Endothelial cell of umbilical vein (primary cell): ENCODE data around the gene DIS3L2. TPM values are rescaled to one million over a fixed set of nuclear protein-coding genes. Genes with fewer than 3 reads are reported as not detected.

Source experiments
- BruUV-seq: library from RNA; stranded (reverse); fragments of 400-500 nt; replicated peaks from 2 replicates; lab custom pipeline; 2021; lab: Mats Ljungman, UMichigan
- CTCF ChIA-PET: fragments of 300-600, 350-600 bp; sonication (Branson Sonifier 250); formaldehyde crosslinking; loops from one replicate; lab custom pipeline; 2021; ENCODE audit warnings: antibody characterized with exemption, inconsistent platforms; lab: Charles Lee
- POLR2A ChIA-PET: fragments of 300-600, 350-600 bp; sonication (Branson Sonifier 250); formaldehyde crosslinking; loops from one replicate; lab custom pipeline; 2021; ENCODE audit warnings: antibody characterized with exemption, inconsistent platforms; lab: Charles Lee
- DNase-seq: peaks from one replicate; pipeline ENCODE4 v3.0.0-alpha.2; 2011; ENCODE audit warnings: low read depth, low spot score
- FAIRE-seq: peaks from 2 replicates; lab custom pipeline; 2011; peaks lifted over from hg19 to GRCh38; lab: Jason Lieb, UNC
- H2AFZ ChIP-seq: 2 replicates; pipeline ENCODE4 v1.6.0; 2012; ENCODE audit warnings: low read depth, low read length, control low read depth, inconsistent platforms
- H3K27ac ChIP-seq: 2 replicates; pipeline ENCODE4 v1.5.1; 2011; ENCODE audit warnings: low read depth, mild to moderate bottlenecking, control low read depth, low read length, moderate library complexity; ENCODE audit not compliant: insufficient read depth
- H3K27me3 ChIP-seq, 2 experiments: 2 replicates each; pipeline versions ENCODE4 v1.6.0 to v1.6.1; 2011; ENCODE audit warnings: low read length in 2 of 2, mixed read lengths in 1 of 2; ENCODE audit not compliant: control insufficient read depth in 2 of 2, insufficient read depth in 2 of 2
- H3K36me3 ChIP-seq, 2 experiments: 2 replicates in 1 of 2; 3 replicates in 1 of 2; pipeline ENCODE4 v1.5.1; 2011; ENCODE audit warnings: low read length in 2 of 2, mild to moderate bottlenecking in 1 of 2, moderate library complexity in 1 of 2; ENCODE audit not compliant: control insufficient read depth in 2 of 2, insufficient read depth in 2 of 2; ENCODE audit errors: extremely low read depth in 1 of 2
- H3K4me1 ChIP-seq: 3 replicates; pipeline ENCODE4 v1.5.1; 2011; ENCODE audit warnings: mild to moderate bottlenecking, low read length; ENCODE audit not compliant: control insufficient read depth, insufficient read depth; ENCODE audit errors: extremely low read depth
- H3K4me2 ChIP-seq: 2 replicates; pipeline ENCODE4 v1.6.1; 2011; ENCODE audit warnings: low read length, control low read depth, mixed read lengths; ENCODE audit not compliant: insufficient read depth
- H3K4me3 ChIP-seq, 3 experiments: fragments of 200-600 bp in 1 of 3; sonication (generic), shearing (Covaris generic) in 1 of 3; replicated peaks in 1 of 3; 2 replicates each; pipeline ENCODE4 v1.5.1; 2011 to 2016; ENCODE audit warnings: control low read depth in 3 of 3, low read length in 3 of 3, mild to moderate bottlenecking in 2 of 3, inconsistent platforms in 1 of 3, low read depth in 1 of 3, moderate library complexity in 1 of 3; ENCODE audit not compliant: insufficient read depth in 1 of 3
- H3K79me2 ChIP-seq: 2 replicates; pipeline ENCODE4 v1.6.0; 2012; ENCODE audit warnings: low read length, inconsistent platforms; ENCODE audit not compliant: control insufficient read depth, insufficient read depth
- H3K9ac ChIP-seq: replicated peaks from 2 replicates; pipeline ENCODE3; 2011; ENCODE audit warnings: low read length, control low read depth; ENCODE audit not compliant: insufficient read depth; ENCODE audit errors: extremely low read depth
- H3K9me1 ChIP-seq: replicated peaks from 3 replicates; pipeline ENCODE4 v1.6.0; 2011; ENCODE audit warnings: mild to moderate bottlenecking, low read length; ENCODE audit not compliant: control insufficient read depth, insufficient read depth; ENCODE audit errors: extremely low read depth
- H3K9me3 ChIP-seq: replicated peaks from 2 replicates; pipeline ENCODE4 v1.5.1; 2012; ENCODE audit warnings: low read length, inconsistent platforms; ENCODE audit not compliant: control insufficient read depth, insufficient read depth
- H4K20me1 ChIP-seq: replicated peaks from 2 replicates; pipeline ENCODE3; 2011; ENCODE audit warnings: mild to moderate bottlenecking, low read length; ENCODE audit not compliant: control insufficient read depth, insufficient read depth; ENCODE audit errors: extremely low read depth
- EZH2 ChIP-seq: IDR thresholded peaks from 2 replicates; pipeline ENCODE4 v1.6.1; 2012; ENCODE audit warnings: borderline replicate concordance, low read depth, mild to moderate bottlenecking, moderate library complexity, low read length, inconsistent platforms; ENCODE audit not compliant: severe bottlenecking
- FOS ChIP-seq: IDR thresholded peaks from 2 replicates; pipeline ENCODE4 v1.6.1; 2011; ENCODE audit warnings: mild to moderate bottlenecking, low read length, moderate library complexity, borderline replicate concordance; ENCODE audit not compliant: insufficient read depth
- GATA2 ChIP-seq: IDR thresholded peaks from 2 replicates; pipeline ENCODE4 v1.7.0; 2011; ENCODE audit warnings: low read depth, mild to moderate bottlenecking, moderate library complexity, mixed read lengths, low read length; ENCODE audit not compliant: insufficient read length, insufficient read depth
- JUN ChIP-seq: IDR thresholded peaks from 2 replicates; pipeline ENCODE4 v1.6.1; 2011; ENCODE audit warnings: borderline replicate concordance, low read depth; ENCODE audit not compliant: insufficient read length, insufficient read depth
- MAX ChIP-seq: IDR thresholded peaks from 2 replicates; pipeline ENCODE4 v1.6.1; 2011; ENCODE audit not compliant: insufficient read depth, insufficient read length
- MYC ChIP-seq: IDR thresholded peaks from one replicate; pipeline ENCODE4 v1.6.1; 2011; ENCODE audit warnings: mild to moderate bottlenecking, low read depth, low read length
- POLR2A ChIP-seq: IDR thresholded peaks from 2 replicates; pipeline ENCODE4 v1.6.1; 2012; ENCODE audit warnings: low read depth, mild to moderate bottlenecking, control low read depth, low read length
- POLR2AphosphoS5 ChIP-seq: IDR thresholded peaks from 2 replicates; pipeline ENCODE4 v1.6.1; 2012; ENCODE audit warnings: low read depth, mild to moderate bottlenecking, control low read depth, low read length, moderate library complexity; ENCODE audit not compliant: insufficient read depth
- dilution Hi-C: fragments of 300-500 bp; cut with MboI; formaldehyde crosslinking; loops from one replicate; pipeline ENCODE4 v1.15.0; 2019; ENCODE audit warnings: low sequenced_read_pairs; ENCODE audit not compliant: extremely low pct_ligation_motif_present
- intact Hi-C: fragments of 100-400 bp; cut with micrococcal nuclease; formaldehyde crosslinking; loops from one replicate; pipeline ENCODE4 v1.10.0; 2022
- polyA plus RNA-seq, 4 experiments: library from polyadenylated mRNA; depleted of rRNA in 3 of 4; stranded (reverse) in 3 of 4; unstranded in 1 of 4; fragments of >200 nt; gene quantifications; 2 replicates each; pipeline versions ENCODE4 v1.2.1 to v1.2.3, GENCODE V29; 2011 to 2012; ENCODE audit warnings: missing spikeins in 1 of 4
- total RNA-seq: library from RNA; stranded (reverse); gene quantifications from 2 replicates; pipeline ENCODE4 v1.2.3, GENCODE V29; 2021
- TF ChIP-seq, protein P1 (sequence below), 2 donors: IDR thresholded peaks; 1 replicate in 1 of 2; 2 replicates in 1 of 2; pipeline ENCODE4 v1.5.1; 2011; ENCODE audit warnings: low read length in 2 of 2, mild to moderate bottlenecking in 2 of 2, moderate library complexity in 2 of 2, control low read depth in 1 of 2, inconsistent platforms in 1 of 2, low read depth in 1 of 2; ENCODE audit not compliant: insufficient read depth in 1 of 2; ENCODE audit errors: extremely low read depth in 1 of 2

The DIS3L2 gene
- total and polyA plus RNA-seq, 2 donors (not counting 3 experiments of a cell fraction or from before 2014, with no cell fraction given): 14.6 to 31.2 TPM

GRCh38 chr2:232255033-232255432 is 293.5 kb downstream of the DIS3L2 start:
- Histone ChIP-seq H4K20me1 (peaks cover 4% of the 10 kb centered on the region), H3K9me3 (no peaks in the 10 kb centered on the region), H3K9ac (no peak overlapping the region), H3K27me3 (no peaks in the 10 kb centered on the region), H3K36me3 (no peaks in the 10 kb centered on the region), H3K4me2 (no peak overlapping the region), H3K4me3 (no peak overlapping the region), H3K9me1 (no peaks in the 10 kb centered on the region), H2AFZ (no peak overlapping the region), H3K27ac (no peak overlapping the region), H3K4me1 (peaks cover 11% of the 10 kb centered on the region), H3K79me2 (no peaks in the 10 kb centered on the region)
- FAIRE-seq (no peak), DNase-seq (no peak)
- POLR2A ChIA-PET: no interaction called here
- CTCF ChIA-PET: interaction anchor here (0.8 to 1.0 kb wide), 5 partner anchors 21 to 330 kb away, joined by 3 to 4 read pairs (median 3); no protein-coding TSS in a partner anchor
- no TSS peak for BruUV-seq
- TF ChIP-seq POLR2AphosphoS5: no peak
- no peak for TF ChIP-seq JUN
- TF ChIP-seq, protein P1, sequence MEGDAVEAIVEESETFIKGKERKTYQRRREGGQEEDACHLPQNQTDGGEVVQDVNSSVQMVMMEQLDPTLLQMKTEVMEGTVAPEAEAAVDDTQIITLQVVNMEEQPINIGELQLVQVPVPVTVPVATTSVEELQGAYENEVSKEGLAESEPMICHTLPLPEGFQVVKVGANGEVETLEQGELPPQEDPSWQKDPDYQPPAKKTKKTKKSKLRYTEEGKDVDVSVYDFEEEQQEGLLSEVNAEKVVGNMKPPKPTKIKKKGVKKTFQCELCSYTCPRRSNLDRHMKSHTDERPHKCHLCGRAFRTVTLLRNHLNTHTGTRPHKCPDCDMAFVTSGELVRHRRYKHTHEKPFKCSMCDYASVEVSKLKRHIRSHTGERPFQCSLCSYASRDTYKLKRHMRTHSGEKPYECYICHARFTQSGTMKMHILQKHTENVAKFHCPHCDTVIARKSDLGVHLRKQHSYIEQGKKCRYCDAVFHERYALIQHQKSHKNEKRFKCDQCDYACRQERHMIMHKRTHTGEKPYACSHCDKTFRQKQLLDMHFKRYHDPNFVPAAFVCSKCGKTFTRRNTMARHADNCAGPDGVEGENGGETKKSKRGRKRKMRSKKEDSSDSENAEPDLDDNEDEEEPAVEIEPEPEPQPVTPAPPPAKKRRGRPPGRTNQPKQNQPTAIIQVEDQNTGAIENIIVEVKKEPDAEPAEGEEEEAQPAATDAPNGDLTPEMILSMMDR (IDR thresholded peaks at IDR 0.05; ENCODE audit: extremely low read depth in 1 of 2, insufficient read depth in 1 of 2, low read depth in 1 of 2, low read length in 2 of 2): no peak
- no peak for TF ChIP-seq GATA2
- no peak for TF ChIP-seq FOS
- TF ChIP-seq MYC: no peak
- no peak for TF ChIP-seq MAX
- no peak for TF ChIP-seq POLR2A
- TF ChIP-seq EZH2: no peak
- dilution Hi-C loops: no loop called here
- intact Hi-C loops: no loop called here
